GM12874 (cell line): ENCODE measurements around the gene PPFIA1.

Experiments used
- TF ChIP-seq, protein P1 (sequence below): IDR thresholded peaks from 2 replicates; pipeline ENCODE4 v1.5.1; 2011; ENCODE audit warnings: low read depth, mild to moderate bottlenecking, control low read depth, low read length, moderate library complexity; ENCODE audit not compliant: insufficient read depth

The PPFIA1 gene

GRCh38 chr11:70372076-70372475, 101.6 kb downstream of the PPFIA1 start:
- TF ChIP-seq, protein P1, sequence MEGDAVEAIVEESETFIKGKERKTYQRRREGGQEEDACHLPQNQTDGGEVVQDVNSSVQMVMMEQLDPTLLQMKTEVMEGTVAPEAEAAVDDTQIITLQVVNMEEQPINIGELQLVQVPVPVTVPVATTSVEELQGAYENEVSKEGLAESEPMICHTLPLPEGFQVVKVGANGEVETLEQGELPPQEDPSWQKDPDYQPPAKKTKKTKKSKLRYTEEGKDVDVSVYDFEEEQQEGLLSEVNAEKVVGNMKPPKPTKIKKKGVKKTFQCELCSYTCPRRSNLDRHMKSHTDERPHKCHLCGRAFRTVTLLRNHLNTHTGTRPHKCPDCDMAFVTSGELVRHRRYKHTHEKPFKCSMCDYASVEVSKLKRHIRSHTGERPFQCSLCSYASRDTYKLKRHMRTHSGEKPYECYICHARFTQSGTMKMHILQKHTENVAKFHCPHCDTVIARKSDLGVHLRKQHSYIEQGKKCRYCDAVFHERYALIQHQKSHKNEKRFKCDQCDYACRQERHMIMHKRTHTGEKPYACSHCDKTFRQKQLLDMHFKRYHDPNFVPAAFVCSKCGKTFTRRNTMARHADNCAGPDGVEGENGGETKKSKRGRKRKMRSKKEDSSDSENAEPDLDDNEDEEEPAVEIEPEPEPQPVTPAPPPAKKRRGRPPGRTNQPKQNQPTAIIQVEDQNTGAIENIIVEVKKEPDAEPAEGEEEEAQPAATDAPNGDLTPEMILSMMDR = no peak

- TF ChIP-seq, protein P1 = no peak
Observed at GRCh38 chr11:70376621-70377020, 106.1 kb downstream of the PPFIA1 start.

GRCh38 chr11:70377645-70378044, 107.2 kb downstream of the PPFIA1 start:
- TF ChIP-seq, protein P1 = no peak

DNA sequence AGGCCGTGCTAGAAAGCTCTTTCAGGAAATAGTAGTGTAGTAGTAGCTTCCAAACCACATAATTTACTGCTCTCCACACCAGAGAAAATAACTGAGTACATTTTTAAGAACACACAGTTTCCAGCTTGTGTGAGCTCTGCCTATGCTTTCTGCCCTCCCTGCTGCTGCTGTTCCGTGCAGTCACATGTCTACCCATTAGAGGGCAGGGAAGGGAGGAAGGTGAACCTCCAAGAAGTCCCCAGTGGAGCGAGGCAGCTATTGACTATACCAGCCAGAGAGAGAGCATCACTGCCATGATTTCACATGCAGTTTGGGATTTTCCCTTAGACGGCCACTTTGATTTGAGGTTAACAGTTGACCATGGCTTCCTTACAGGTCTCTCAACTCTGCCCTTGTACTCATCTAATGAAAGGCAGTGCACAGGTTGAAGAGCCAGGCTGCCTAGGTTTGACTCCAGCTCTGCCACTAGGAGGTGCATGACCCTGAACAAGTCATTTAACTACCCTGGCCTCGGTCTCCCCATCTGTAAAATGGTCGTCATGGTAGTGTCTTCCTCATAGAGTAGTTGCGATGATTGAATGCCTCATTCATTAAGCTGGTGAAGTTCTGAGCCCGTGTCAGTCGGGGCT, 108.1 kb downstream of the PPFIA1 start:
- TF ChIP-seq, protein P1 = no peak; the same call in 1 of the 2 replicates

GRCh38 chr11:70381350-70381749, 110.9 kb downstream of the PPFIA1 start:
- TF ChIP-seq, protein P1 = no peak

DNA sequence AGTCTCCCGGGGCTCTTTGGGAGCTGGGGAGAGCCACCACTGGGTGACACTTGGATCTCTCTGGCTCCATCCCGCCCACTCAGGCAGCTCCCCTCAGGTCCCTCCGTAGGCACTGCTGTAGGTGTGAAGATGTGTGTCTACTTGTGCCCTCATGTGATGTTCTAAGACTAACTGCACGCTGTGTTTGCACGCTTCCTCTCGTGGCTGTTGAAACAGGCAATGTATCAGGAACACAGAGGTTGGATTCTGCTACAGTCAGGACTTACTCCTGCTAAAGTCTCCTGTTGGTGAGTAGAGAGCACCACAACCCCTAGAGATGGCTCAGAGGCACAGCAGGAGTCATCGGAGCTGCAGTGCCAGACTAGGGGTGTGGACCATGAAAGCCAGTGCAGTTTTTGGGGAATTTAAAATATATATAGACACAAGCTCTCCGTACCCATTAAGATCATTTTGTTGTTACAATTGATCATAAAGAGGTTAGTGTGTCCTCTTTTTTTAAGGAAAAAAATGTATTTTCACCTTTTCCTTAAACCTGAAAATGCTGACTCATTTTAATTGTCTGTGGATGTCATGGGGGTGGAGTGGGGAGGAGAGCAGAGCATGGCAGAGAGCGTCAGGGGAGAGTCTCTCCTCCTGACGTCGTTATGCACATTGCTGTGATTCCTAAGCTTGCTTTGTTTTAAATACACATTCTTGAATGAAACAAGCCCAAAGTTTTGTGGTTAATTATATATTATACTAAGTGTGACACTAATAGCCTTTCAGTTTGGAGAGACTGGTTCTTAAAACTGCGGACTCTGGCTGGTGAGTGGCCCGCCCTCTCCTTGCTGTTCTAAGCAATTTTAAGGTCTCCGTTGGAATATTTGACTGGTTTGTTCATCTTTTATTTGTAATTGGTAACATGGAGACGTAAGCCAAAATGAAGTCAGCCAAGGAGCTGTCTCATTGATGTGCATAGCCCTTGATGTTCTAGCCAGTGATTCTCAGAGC, 111.7 kb downstream of the PPFIA1 start:
- TF ChIP-seq, protein P1 = no peak
